HG03280 (cell line): ENCODE results near the gene E2F2.
A peak's percentile ranks its signal among the peaks of the same experiment; 100 is the strongest.

Experiments used
- ATAC-seq: cut with Tn5 transposase; IDR thresholded peaks from one replicate; pipeline ENCODE4 v1.9.1; 2021; ENCODE audit warnings: mild to moderate bottlenecking, moderate library complexity; ENCODE audit not compliant: unreplicated experiment

The E2F2 gene

DNA sequence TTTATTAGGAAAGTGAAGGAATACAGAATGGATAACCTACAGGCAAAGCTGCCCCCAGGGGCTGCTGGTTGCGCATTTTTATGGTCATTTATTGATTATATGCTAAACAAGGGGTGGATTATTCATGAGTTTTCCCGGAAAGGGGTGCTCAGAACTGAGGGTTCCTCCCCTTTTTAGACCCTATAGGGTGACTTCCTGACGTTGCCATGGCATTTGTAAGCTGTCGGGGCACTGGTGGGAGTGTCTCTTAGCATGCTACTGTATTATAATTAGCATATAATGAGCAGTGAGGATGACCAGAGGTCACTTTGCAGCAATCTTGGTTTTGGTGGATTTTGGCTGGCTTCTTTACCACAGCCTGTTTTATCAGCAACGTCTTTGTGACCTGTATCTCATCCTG, 41.2 kb downstream of the E2F2 start:
- ATAC-seq: no peak

DNA sequence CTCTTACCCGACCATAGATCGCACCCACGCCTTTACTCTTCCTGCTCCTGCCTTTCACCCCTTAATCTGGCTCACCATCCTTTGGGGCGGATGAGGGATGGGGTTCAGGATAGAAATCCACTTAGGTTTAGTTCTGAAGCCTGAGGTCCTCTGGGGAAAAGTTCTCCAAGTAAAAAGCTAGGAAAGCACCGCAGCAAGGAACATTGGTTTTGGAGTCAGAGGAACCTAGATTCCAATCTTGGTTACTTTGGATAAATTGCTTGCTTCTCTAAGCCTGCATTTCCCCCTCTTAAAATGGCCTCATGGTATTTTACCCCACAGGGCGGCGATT, 46.1 kb downstream of the E2F2 start:
- no peak for ATAC-seq

DNA sequence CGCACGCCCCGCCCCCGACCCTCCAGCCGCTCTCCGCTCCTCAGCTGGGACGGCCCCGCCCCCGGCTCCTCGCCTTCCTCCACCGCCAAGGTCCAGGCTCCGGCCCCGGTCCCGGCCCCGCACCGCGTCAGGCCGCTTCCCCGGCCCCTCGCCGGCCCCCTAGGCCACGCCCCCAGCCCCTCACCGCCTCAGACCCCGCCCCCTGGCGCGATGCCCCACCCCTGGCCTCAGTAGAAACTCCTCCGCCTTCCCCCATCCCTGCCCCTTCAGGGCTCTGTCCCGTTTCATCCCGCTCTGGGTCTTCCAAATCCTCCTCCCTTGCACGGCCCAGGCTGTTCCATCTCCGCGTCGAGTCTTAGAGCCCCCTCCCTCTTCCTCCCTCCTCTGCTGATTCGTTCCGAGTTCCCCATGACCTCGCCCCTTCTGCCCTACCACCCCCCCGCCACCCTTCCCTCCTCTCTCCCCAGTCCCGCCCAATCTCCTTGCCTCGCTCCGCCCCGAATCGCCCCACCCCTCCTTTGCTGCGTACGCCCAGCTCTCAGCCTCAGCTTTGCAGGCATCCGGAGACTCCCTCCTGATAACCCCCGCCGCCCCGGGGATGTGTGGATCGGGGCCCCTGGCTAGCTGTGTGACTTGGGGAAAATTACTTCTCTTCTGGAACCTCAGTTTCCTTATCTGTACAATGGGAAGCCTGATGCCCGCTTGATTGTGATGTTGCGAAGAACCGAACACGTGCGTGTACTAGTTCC, 46.6 kb downstream of the E2F2 start:
- peak; percentile 56 for ATAC-seq

DNA sequence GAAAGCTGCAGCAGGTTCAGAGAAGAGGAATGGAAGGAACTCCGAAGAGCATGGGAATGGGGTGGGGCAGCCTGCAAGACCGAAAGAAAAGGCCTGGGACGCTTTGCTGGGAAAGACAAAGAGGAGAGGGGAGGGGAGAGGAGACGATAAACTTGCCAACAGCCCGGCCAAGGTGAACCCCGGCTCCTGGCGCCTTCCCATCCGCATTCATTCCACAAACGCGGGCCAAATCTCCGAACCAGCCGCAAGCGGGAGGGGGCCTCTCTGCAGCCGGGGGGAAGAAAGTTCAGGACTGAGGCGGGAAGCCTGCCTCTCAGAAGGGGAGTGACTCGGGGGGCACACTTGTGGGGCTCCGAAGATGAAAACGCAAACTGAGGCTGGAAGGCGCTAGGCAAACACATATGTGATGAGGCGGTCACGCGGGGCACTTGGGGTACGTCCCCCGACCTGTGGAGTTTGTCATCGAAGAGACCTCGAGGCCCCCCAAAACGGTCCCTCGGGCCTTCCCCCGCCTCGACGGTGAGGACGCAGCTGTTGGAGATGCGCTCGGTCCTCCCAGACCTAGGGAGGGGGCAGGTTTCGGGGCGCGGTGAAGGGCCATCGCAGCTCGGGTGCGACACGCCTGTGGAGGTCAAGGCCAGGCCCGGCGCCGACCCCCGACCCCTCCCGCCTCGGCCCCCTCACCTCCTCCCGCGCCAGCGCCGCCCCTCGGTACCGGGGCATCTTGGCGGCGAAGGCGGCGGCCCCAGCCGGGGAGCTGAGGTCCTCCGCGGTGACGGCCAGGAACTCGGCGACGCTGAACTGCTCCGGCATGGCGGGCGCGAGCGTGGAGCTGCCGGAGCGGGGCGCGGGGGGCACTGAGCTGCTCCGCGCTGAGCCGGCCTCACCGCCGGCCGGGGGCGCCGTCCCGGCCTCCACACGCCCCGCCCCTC, 47.4 kb downstream of the E2F2 start, which contains the start of gene ASAP3:
Gene ASAP3, minus strand, starts transcription at position 859 of the 932 bp plus-strand sequence. Its CDS starts 46 bp downstream, at position 813.
- ATAC-seq: no peak

DNA sequence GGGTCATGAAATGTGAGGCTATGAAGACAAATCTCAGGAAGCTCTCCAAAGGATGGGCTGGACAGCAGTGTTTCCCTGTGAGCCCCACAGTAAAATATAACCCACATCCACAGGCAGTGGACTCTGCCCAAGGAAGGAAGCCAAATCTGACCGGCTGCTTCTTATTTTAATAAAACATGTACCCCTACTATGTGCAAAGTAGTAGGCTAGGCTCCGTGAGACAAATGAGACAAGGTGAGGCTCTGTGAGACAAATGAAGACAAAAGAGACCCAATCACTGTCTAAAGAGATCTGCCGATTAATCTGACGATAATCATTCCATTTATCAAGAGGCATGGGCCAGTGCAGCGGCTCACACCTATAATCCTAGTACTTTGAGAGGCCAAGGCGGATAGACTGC, 49.1 kb downstream of the E2F2 start:
- no peak for ATAC-seq

DNA sequence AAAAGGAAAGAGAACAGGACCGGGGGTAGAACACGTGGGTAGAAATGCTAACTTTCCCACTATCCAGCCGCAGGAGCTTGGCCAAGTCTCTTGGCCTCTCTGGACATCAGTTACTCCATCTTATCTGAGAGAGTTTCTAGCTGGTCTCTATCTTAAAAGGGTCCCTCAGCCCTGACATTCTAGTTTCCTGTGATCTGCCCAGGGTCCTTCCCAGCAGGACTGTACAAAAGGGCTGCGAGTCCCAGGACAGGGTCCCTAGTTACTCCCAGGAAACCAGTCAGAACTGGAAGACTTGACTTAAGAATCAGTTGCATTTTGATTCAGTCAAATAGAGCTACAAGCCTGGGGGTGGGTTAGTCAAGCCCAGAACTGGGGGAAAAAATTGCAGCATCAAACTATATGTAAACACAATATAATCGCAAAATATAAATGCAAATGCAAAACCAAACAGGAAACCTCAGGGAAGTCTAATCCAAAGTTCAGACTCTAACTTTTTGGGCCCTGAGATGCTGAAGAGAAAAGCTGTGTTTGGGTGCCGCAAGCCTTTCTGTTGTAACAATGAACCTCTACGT, 49.9 kb downstream of the E2F2 start:
- no peak for ATAC-seq

DNA sequence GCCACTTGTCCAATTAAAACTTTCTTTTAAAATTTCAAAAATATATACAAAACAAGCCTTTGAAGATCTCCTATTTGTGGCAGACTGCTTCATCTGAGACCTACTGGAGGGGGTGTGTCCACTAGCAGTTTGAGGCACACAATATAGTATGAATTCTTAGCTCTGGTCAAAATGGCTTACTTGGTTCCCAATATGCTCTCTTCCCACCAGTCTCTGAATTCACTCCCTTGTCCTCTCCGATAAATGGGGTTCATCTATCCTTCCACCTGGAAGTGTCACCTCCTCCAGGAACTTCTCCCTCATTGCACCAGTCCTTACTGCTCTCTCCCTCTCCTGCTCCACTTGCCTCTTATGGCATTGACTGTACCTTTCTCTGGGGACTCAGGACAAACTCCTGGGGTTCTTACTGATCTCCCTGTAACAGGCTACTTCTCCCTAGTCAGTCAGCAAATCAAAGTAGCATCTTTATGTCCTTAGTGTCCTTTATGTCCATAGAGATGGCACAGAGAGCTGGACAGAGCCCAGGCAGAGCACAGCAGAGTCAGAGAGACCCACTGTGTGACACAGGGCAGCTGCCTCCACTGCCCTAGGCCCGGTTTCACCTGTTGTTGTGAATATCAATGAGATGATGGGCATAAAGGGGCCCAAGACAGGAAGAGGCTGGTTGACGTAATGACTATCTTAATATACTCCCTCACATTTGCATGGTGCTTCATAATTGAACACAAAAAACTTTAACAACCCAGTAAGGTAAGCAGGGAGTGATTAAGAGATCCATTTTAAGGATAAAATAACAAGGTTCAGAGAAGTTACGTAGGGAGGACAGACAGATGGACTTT, 50.6 kb downstream of the E2F2 start:
- no peak for ATAC-seq

DNA sequence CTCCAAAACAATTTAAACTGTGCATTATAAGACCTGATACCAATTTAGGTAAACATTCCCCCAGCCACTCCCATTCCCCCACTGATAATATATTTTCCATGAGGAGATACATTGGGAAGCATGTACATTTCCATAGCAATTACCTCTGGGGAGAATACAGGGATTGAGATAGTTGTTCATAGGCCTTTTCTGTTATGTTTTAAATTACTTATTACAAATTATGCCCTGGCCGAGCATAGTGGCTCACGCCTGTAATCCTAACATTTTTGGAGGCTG, 51.4 kb downstream of the E2F2 start:
- no peak for ATAC-seq

DNA sequence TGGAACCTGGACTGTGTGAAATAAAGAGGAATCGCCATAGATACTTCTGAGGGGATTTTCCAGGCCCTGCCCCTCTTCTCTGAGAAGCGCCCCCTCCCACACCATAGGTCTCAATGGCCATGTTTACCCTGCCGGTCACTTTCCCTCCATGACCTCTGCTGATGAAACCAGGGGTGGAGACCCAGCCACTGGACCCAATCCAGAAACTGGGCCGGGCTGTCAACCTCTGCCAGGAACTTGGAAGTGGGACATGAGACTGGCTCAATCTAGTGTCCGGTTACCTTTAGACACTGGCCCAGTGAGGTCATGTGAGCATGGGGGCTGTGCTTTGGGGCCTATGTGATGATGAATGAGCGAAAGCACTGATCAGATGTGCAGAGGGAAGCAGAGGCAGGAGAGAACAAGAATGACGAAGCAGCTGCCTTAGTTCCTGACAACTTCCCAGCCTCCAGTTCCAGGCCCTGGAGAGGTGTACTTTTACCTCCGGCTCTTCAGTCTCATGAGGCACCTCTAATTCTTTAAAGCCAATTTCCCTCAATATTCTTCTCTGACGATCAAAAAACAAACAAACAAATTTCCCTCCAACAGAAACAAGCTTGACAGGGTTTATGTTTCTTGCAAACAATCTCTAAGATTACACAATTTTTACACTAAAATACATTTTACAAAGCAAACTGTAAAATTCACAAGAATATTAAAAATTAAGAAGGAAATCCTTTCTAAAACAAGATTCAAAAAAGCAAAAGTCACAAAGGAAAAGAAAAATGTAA, 52.0 kb downstream of the E2F2 start:
- no peak for ATAC-seq

DNA sequence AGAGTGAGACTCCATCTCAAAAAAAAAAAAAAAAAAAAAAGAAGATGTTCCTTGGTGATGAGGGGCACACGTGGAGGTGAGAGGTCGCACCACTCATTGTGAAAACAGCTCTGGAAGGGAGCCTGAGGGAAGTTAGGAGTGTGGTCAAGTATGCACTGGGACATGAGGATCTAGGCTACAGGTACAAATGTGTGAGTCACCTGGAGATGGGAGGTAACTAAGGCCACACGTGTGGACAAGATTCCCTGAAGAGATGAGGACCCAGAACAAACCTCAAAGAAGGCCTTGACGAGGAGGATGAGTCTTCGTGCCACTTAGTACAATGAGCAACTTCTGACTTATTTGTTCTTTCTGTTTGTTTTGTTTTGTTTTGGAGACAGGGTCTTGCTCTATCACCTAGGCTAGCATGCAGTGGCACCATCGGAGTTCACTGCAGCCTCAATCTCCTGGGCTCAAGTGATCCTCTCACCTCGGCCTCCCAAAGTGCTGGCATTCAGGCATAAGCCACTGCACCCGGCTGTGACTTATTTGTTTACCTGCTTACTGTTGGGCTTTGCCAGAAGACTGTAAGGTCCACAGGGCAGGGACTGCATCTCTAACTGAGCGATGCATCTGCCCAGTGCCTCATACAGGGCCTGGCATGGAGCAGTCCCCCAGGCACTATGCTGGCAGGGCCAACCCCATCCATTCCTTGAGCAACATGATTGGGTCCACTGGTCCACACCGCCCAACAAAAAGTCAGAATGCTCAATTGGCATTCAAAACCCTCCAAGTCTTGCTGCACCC, 53.5 kb downstream of the E2F2 start:
- ATAC-seq: no peak

DNA sequence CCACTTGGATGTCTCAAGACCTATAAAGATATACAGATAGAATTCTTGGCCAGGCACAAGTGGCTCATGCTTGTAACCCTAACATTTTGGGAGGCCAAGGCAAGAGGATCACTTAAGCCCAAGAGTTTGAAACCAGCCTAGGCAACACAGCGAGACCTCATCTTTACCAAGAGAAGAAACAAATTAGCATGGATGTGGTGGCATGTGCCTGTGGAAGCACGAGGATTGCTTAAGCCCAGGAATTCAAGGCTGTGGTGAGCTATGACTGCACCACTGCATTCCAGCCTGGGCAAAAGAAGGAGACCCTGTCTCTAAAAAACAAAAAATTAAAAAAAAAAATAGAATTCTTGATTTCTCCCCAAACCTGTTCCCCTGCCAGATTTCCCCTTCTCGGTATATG, 55.4 kb downstream of the E2F2 start:
- ATAC-seq: no peak

DNA sequence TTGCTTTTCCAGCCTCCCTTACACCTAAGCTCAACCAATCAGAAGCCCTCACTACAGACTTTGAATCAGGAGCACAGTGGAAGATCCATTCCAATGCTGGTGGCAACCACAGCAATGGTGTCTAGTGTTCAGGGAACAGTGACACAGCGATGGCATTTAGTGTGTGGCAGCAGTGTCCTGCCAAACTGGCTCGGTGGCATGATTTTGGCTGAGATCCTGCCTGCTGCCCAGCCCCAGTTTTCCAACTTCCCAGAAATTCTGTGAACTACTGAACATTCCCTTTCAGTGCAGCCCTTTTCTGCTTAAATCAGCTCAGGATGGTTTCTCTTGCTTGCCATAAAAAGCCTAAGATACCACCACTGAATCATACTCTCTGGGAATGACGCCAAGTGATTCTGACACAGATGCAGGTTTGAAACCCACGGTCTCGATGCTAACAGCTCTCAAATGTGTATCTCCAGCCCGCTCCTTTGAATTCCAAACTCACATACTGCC, 55.9 kb downstream of the E2F2 start:
- ATAC-seq: no peak

DNA sequence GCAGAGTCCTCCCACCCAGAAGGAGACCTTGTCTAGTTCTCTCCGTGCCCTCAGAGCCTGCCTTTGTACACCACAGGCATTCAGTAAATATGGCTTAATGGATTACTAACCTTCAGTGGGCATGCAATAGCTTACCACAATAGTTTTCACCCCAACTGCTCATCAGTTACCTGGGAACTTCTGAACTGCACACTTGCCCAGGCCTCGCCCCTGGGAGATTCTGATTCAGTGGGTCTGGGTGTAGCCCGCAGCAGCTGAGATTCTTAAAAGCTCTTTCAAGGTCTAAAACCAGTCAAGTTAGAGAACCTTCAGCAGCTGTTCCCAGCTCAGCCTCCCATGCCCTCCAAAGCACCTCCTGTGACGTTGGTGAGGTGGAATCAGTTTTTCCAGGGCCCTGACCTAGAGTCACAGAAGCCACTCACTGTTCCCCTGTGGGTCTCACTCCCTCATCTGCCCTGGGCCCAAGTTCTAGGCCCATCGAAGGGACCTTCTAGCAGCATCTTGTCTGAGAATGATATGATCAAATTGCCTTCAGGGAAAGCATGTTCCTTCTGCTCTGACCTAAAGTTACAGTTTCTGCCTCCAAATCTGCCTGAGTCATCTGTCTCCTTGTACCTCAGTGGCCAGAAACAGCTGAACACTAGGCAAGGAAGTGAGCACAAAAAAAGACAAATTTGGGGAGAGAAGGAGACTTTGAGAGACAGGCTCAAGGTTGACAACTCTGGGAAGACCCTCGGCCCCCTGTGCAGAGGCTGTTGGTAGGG, 57.8 kb downstream of the E2F2 start:
- no peak for ATAC-seq

DNA sequence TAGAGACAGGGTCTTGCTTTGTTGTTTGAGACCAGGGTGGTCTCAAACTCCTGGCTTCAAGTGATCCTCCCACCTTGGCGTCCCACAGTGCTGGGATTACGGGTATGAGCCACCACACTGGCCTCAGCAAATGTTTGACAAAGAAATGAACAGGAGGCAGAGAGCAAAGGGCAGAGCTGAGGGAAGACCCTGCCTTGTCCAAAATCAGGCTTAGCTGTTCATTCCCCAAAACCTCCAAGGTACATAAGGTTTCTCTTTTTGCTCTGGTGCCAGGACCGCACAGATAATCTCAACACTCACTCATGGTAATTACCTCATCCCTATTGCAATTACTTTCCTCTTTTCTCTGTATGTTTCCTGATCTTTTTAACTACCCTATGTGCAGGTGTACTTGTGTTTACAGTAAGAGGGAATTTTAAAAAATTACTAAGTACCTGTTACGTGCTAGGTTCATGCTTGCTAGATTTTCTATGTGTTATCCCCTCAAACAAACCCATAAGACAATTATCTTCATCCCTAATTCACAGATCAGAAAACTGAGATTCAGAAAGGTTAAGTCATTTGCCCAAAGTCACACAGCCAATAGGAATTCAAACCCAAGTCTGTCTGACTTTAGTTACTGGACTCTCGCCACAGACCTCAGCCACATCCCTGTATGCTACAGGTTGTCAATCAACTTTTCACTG, 58.5 kb downstream of the E2F2 start:
- no peak for ATAC-seq

DNA sequence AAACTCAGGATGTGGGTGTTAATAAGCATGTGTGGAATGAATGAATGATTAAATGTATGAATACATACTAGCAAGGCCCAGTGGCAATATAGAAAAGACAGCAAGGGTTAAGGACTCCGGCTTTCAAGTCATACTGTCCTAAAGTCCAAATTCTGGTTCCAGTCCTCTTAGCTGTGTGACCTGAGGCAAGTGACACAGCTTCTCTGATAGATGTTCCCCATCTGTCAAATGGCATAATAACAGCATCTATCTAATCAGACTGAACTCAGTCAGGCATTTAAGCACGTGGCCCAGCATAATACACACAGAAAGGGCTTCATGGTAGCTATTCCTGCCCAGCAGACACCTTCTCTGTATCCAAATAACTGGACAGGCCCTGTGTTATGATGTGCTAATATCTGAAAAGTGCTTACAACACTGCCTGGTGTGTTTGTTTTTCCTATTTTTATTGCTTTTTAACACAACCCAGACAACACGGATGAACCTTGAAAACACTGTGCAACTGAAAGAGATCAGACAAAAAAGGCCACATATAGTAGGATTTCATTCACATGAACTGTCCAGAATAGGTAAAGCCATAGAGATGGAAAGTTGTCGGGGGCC, 59.5 kb downstream of the E2F2 start:
- ATAC-seq: no peak

DNA sequence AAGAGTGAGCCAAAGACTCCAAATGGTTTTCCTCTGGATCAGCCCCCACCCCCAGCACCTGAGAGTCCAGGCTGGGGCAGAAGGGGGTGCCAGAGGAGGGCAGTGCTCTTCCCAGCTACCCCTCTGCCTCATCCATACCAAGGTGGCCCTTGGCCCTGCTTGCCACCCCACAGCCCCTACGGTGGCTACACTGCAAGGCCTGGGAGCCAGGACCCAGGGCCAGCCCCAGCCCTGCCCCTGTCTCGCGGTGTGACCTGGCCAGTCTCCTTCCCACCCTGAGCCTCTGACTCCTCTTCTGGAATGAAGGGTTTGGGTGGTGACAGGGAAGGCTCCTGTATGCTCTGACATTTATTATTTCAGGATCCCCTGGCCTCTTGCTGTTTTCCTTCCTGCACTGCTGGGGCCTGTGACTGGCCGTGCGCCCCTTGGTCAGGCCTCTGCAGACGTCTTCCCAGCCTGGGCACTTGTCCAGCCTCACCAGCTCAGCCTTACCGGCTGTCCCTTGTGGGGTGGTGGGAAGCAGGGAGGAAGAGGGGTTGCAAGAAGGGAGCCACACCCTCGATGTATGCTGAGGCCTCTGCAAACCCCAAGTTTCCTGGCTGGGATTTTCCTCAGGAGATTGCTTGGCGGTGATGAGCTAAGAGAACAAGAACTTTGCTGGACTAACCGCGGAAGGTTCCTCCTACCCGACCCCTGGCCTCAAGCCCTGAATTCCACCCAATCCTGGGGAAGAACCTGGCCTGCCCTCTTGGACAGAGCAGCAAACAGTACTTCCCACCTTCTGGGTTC, 60.6 kb downstream of the E2F2 start:
- ATAC-seq: no peak

DNA sequence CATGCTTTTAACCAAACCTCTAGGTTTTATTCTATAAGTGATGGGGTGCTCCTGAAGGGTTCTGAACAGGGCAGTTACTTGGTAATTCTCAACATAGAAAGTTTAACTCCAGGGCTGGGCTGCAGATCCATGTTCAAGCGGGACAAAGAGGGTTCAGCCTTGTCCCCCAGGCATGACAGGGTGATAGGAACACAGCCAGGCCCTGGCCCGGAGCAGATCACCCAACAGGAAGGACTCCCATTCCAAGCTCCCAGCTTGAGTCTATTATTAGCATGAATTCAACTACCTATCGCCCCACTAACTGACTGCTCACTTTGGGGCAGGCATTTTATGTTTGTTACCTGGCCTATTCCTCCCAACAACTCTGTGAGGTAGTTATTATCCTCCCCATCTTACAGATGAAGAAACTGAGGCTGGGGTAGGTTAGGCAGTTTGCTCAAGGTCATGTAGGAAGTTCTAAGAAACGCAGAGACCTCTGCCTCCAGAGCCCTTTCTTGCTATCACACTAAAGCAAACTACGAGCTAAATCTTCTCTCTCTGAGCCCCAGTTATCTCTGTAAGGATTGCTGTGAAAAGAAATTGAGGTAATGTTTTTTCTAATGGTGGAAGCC, 61.6 kb downstream of the E2F2 start:
- ATAC-seq: no peak
